Activated CD4-positive, alpha-beta T cell treated with anti-CD3 and anti-CD28 coated beads, Interleukin-2, Interleukin-4, amounts not matched to agents 100 ng/mL and 50 ng/mL, durations not matched to agents 16 hours and 8 hours (primary cell): ENCODE results near the gene FOXN4.

ENCODE experiments used
- DNase-seq: peaks from one replicate; pipeline ENCODE4 v3.0.0-alpha.2; 2020; ENCODE audit warnings: low spot score

Gene FOXN4

DNA sequence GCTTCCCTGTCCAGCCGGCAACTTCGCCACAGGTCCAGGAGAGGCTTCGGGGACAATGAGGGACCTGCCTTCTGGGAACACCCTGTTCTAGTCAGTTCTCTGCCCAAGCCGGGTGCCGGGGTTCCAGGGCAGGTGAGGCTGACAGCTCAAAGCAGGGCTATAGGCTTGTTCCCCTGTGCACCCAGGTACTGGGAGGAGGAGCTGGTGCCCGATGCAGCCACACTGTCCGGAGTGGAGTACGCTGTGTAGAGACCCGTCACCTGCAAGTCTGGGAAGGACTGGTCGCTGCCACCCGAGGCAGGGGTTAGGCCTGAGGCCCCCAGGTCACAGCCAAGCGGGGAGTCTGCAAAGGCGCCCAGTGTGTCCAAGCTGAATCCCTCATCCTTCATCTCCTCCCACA is 29.6 kb downstream of the FOXN4 start:
- no peak for DNase-seq

DNA sequence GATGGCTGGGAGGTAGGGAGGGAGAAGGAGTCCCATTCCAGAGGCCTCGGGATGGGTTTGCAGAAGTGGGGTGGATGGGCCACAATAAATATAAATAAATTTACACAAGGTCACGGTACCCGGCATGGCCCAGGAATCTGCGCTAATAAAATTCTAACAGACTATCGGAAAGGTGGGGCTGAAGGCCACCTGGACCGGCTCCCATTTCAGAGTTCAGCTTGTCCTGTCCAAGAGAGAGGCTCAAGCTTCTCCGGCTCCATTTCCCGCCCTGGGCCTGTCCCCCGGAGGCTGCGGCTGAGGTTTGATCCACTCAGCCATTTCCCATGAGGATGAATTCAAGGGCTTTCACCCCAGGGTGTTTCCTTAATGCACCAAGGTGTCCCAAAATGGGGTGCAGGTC is 30.2 kb downstream of the FOXN4 start:
- no peak for DNase-seq

DNA sequence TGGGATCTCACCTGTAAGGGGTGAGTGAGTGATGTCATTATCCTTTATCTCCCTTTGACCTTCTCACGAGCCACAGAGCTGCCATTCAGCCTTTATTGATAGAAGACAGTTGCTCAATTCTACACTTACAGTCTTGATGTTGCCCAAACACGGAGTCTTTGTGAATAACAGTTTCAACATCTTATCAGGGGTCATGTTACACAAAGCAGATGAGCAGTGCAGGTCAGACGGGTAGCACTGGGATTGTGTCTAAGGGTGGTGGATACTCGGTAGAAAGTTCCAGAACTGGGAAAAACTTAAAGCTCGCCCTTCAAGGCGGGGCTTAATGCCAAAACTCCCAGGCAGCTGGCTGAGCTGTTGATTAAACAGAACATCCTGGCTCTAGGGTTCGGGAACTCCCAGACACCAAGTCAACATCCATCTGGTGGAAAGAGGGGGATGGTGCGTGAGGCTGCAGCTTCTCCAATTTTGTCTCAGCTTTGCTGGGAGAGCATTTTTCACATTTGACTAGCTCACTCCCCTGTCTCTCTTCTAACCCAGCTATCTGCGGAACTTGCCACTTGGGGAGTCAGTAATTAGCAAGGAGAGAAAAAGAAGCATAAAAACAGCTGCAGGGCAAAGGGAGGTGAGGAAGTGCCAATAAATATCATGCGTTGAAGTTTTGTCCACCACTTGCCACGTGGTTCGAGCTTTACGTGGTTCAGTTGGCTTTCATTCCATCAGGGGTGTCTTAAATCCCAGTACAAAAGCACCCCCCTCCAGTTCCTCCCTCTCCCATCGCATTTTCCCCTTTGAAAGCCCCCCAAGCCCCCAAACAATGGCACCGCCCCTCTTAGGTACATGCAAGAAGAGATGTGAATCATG is 31.0 kb downstream of the FOXN4 start:
- DNase-seq = no peak

DNA sequence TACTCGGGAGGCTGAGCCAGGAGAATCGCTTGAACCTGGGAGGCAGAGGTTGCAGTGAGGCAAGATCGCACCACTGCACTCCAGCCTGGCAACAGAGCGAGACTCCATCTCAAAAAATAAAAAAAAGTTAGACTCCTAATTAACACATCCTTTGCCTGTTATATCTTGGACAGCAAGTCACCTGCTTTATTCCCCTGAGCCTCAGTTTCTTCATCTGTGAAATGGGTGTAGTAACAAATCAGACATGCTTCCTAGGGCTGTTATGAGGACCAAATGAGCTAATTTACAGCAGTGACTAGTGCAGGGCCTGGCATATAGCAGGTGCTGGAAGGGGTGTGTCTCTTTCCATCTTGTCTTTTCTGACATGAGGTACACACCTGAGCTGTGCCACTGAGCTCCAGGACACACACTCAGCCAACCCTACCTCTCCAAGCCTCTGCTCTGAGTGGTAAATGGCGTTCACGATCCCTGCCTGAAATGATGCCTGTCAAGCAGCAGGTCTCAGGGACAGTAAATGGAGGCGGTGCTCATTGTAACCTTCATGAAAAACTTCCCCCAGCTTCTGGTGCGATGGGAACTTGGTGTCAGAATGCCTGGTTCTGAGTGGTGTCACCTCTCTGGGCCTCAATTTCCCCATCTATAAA is 31.7 kb downstream of the FOXN4 start:
- DNase-seq = no peak

DNA sequence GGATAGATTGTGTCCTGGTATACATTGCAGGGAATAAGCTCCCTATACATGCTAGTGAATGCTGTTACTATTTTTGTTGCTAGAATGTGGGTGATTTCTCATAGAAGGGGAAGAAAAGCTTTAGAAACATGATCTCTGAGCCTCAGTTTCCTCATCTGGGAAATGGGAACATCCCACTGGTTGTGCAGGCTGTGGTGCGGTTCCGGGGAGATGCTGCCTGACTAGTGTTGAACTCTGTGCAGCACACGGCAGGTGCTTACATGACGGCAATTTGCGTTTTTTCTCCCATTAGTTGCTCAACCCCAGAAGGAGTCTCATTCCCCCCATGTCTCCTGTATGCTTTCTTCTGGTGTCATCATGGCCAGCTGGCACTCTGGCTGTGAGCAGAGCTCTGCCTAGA is 32.9 kb downstream of the FOXN4 start:
- no peak for DNase-seq

DNA sequence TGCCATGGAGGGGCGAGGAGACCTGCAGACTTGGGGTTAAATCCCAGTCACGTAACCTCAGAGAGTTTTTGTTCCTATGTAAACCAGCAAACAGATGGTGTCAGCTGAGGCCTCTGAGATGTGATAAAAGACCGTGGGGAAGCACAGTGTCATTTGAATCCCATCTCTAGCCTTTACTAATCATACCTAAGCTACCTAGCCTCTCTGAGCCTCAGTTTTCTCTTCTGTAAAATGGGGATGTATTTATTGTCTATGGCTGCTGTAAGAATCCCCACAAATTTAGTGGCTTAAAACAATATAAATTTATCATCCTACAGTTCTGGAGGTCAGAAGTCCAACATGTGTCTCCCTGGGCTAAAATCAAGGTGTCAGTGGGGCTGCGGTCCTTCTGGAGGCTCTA is 33.9 kb downstream of the FOXN4 start:
- no peak for DNase-seq

DNA sequence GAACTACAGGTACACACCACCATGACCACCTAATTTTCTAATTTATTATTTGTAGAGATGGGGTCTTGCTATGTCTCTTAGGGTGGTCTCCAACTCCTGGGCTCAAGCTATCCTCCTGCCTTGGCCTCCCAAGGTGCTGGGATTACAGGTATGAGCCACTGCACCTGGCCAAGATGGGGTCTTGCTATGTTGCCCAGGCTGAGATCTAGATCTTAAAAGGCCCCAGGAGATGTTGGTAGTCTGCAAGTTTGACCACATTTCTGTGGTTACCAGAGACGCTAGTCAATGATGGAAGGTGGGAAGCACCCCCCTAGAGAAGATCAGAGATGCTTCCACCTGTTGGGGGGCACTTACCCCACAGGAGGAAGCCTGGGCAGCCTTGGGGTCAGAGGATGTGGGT is 34.7 kb downstream of the FOXN4 start:
- DNase-seq = no peak

DNA sequence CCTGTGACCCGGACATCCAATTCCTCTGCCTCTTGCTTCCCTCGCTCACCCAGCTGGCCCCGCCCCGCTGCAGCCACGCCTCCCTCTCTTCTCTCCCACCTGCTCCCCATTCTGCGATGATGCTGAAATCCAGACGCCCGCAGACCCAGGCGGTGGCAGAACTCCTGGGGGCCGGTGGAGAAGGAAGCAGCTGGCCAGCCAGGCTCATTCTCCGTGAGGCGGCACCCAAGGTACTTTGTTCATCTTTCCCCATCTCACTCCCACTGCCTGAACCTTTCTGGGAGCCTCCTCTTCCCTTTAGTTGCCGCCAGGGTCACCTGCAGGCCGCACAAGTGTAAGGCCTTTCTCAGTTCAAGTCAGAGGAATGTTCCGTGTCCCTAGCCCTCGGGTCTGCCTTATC is 35.7 kb downstream of the FOXN4 start:
- no peak for DNase-seq

DNA sequence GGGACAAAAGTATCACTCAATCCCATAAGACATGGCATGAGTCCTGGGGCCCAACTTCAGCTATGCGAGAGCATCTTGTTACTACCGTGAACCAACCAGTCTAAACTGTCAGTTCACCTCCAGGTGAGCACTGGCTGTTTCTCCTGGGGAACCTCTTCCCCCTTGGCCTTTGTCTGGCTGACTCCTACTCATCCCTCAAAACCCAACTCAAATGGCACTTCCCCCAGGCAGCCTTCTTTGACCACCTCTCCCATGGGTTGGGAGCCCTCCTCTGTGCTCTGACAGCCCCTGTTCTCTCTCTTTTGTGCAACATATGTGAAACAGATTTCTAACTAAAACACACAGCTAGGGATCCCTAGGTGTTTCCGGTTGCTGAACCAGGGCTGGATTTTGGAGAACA is 37.7 kb downstream of the FOXN4 start:
- no peak for DNase-seq

DNA sequence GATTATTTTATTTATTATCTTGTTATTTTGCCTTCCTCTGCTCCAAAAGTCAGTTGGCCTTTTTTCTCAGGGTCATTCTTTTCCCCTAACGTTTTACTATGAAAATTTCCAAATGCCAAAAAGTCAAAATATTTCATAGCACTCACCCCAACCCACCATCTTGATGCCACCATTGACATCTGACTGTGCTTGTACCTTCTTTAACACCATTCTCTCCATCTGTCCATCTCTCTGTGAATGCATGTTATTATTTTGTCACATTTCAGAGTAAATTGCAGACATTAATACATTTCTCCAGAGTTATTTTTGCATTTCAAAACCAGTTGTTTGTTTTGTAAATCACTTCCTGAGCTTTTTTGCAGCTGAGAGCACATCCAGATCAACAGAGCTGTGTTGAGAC is 38.6 kb downstream of the FOXN4 start:
- no peak for DNase-seq

DNA sequence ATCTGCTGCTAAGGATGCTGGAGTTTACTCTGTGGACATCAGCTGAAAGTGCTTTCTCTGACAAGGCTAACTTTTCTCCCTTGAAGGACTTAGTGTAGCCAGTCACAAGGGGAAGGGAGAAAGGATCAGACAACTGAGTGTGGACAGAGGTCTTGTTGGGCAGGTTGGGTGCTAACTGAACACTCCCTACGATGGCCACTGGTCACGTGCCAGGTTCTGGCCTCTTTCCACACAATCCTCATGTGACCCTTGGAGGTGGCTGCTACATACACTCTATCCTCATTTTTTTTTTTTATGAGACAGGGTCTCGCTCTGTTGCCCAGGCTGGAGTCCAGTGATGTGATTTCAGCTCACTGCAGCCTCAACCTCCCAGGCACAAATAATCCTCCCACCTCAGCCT is 39.7 kb downstream of the FOXN4 start:
- DNase-seq = no peak

DNA sequence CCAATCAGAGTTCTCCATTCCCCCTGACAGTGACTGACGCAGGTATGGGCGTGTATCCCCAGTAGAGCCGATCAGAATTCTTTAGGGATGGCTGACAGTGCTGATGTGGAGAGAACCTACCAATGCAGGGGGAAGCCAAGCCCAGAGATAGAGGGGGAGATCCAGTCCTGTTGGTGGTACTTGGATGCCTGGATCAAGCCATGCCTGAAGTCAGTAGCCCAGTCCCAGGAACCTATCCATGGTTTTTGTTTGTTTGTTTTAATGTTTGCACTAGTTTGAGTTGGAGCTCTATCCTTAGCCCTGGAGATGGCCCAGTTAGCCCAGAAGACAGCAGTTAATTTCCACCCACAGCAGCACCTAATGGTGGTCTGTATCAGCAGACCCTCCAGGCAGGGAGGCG is 40.2 kb downstream of the FOXN4 start:
- no peak for DNase-seq

DNA sequence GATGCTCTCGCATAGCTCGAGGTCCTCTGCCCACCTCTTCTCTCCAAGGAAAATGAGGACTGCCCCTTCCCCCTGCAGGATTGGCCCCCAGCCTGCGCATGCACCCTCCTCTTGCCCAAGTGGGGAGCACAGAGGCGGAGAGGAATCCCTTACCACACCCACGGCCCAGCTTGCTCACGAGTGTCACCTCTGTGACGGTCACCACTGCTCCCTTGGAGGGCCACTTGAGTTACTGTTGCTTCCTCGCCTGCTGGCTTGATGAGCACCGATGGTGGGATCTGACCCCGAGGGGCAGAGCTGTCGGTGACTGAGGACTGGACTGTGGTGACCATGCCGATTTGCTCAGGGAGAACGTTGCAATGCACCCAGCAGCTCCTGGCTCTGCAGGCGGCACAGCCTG is 41.7 kb downstream of the FOXN4 start:
- DNase-seq = no peak

DNA sequence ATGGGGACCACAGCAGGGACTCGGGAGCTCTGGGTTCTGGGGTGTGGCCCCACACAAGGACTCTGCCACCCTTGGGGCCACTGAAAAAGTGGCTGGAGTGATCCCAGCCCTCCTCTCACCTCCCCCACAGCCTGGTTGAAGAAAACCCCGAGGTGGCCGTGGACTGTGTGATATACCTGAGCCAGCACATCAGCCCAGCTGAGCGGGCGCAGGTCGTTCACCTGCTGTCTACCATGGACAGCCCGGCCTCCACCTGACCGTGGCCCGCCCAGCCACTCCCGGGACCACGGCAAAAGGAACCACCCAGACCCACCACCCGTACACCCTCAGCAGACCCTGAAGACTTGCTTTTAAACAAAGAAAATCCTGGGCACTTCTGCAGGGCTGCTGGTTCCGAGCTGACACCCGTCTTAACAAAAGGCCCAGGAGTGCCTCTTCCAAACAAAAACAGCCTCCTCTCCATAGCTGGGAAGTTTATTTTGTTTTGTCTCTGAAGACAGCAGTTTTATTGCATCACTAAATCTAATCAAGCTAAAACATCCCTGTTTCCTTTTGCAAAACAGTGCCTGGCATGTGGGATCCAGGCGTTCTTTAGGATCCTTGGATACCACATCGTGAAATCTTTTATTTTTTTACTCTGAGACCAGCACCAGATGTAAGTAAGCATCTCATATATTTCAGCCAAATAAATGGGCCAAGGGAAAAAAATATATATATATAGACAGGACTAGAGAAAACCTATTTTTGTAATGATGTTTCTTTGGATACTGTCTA is 42.8 kb downstream of the FOXN4 start:
- no peak for DNase-seq

DNA sequence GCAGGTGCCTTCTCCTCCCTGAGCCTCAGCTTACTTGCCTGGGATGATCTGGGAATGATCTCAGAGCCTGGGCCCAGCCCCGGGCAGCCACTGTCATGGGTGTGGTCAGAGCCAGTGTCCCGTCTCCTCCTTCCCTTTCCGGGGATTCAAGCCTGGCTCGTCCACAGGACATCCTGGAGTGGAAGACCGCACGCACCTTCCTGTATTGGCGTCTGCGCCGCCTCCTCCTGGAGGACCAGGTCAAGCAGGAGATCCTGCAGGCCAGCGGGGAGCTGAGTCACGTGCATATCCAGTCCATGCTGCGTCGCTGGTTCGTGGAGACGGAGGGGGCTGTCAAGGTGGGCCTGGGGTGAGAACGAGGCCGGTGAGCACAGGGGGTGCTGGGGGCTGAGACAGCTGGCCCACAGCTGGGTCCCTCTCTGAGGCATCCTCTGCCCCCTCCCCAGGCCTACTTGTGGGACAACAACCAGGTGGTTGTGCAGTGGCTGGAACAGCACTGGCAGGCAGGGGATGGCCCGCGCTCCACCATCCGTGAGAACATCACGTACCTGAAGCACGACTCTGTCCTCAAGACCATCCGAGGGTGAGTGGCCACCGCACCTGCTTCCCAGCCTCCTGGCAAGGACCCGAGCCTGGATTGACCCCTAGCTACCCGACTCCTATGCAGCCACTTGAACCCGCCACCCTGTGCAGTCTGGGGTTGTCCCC is 44.0 kb downstream of the FOXN4 start:
- DNase-seq = no peak

DNA sequence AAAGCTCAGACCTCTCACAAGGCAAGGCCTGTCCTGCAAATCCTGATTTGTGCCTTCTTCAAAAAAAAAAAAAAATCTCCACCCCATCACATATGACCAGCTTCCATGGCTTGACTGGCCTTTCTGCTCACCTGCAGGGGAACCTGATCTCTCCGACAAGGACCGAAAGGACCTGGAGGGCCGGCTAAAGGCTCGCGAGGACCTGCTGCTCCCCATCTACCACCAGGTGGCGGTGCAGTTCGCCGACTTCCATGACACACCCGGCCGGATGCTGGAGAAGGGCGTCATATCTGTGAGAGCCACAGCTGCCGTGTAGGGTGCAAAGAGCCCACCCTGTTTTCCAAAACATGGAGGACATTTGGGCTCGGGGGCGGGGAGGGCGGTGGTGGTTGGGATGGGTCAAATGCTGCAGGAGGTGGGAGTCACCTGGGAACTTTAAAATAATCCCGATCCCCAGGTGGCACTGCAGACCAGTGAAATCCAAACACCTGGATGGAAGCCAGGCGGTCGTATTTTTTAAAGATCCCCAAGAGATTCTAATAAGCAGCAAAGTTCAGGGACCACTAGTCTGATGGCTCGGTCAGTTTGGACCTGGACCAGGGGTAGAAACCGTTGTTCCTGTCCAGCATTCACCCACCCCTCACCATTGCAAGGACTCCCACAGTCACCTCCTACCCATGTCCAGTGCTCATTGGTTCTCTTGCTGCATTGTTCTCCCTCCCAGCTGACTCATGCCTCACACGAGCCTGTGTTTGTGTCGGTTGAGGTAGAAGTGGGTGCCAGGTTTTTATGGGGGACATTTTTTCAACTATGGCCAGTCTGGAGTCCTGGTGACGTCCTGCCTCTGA is 44.8 kb downstream of the FOXN4 start:
- DNase-seq = peak; percentile 64

DNA sequence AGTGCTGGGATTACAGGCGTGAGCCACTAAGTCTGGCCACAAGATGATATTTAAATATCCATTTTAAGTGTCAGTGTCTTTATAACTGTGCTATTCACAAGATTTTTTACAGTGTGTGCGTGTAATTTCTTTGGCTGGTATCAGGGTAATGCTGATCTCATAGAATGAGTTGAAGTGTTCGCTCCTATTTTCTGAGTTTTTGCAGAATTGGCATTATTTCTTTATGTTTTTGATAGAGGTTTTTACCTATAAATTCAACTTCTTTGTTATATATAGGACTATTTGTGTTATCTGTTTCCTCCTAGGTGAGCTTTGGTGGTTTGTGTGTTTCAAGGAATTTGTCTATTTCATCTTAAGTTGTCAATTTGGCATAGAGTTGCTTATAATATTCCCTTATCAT is 45.6 kb downstream of the FOXN4 start:
- no peak for DNase-seq

DNA sequence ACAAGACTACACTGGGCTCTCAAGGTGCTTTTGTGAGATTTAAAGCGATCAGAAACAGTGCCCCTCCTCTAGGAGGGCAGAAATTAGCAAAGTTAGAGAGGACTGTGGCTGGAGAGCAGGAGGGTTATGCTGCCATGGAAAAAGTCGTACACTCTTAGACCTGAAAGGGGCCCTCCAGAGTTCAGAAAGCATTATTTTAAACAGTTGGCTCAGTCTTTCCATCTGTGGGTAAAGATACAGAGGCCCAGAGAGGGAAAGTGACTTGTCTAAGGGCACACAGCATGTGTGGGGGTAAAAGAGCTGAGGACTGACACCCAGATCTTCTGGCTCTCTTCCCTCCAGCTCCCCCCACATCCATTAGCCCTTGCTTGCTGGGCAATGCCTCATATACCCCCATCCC is 47.1 kb downstream of the FOXN4 start:
- no peak for DNase-seq

DNA sequence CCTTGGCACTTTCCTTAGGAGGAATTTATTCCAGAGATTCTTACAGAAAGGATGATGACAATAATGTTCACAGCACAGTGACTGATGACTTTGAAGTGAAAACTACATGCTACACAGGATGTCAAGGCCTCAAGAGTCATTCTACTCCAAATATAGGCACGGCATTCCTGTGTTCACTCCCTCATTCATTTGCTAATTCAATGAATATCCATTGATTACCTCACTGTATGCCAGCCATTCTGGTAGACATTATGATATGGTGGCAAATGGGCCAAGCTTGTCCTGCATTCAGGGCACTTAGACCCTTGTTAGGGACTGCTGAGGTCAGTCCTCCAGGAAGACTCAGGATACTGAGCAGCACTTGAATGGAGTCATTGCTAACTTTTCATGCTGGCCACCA is 48.0 kb downstream of the FOXN4 start:
- no peak for DNase-seq

DNA sequence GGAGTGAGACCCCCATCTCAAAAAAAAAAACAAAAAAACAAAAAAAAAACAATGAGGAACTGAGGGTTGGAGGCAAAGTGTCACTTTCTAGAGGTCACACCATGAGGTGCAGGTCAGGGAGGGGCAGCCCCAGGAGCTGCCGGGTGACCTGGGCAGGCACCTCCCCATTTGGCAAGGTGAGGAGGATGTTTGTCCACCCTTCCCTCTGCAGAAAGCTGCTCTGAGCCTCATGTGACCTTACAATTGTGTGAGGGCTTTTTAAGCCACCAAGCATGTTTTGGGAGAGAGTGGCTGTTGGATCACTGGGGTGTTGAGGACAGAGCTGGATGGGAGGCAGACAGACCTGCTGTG is 49.6 kb downstream of the FOXN4 start:
- no peak for DNase-seq
